HG02852 (cell line): Measurements from ENCODE around the gene BEAN1.
A peak's percentile ranks its signal among the peaks of the same experiment; 100 is the strongest.
"Not testable (repeated sequence)": the region's sequence is repeated elsewhere in the genome, so short reads cannot be mapped to it uniquely, and the experiment has no call there.

Source experiments
- ATAC-seq: cut with Tn5 transposase; IDR thresholded peaks from one replicate; pipeline ENCODE4 v1.9.1; 2021; ENCODE audit warnings: mild to moderate bottlenecking, moderate library complexity; ENCODE audit not compliant: unreplicated experiment

The BEAN1 gene

DNA sequence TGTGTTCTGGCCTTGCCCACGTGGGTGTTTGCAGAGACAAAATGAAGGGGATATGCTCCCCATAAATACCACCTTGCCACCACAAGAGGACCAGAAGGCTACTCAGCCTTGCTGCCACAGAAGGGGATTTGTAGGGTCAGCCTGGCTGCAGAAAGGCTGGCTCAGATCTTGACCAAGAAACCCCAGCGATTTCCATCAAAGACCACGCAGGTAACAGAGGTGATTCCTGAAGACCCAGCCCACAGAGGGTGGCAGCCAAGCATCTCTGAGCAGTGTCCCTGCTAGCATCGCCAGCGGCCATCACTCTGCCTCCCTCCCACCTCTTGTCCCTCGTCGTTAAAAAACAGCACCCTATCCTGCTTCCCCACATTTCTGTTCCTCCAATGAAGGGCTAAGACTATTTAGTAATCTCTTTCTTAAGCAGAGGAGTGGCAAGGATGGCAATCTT, 54.9 kb downstream of the BEAN1 start:
- ATAC-seq = no peak

GRCh38 chr16:66483689-66484452, 56.8 kb downstream of the BEAN1 start:
- ATAC-seq = peak; percentile 63

DNA sequence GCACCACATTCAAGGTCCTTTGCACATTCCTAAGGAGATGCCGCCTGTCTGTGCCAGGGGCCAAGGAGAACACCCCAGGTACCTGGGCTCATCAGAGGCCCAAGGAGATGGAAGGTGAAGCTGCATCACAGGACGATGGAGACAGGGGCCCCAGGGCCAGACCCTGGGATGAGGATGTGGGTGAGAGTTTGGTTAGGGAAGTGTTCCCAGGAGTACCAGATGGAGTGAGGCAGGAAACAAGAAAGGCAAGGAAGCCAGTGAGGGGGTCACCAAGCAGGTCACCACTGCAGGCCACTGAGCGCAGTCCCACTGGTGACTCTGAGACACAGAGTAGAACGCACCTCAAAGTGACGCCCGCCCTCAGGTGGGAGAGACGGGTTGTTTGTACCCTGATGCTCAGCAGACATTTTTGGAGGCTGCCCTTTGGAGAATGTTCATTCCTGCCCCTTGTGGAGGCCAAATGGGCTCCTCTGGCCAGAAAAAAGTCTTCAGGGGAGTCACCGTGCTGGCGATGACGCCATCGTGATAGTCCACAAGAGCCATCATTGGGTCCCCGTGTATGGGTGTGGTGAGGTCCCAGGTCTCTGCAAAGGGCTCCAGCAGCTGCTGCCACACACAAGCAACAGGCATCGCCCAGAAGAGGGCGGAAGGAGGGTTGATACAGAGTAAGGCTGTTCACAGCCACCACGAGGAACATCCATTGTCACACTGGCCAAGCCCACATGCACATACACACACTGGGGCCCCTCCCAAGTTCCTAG, 57.5 kb downstream of the BEAN1 start:
- no peak for ATAC-seq

GRCh38 chr16:66485376-66485775, 58.3 kb downstream of the BEAN1 start:
- ATAC-seq = no peak

DNA sequence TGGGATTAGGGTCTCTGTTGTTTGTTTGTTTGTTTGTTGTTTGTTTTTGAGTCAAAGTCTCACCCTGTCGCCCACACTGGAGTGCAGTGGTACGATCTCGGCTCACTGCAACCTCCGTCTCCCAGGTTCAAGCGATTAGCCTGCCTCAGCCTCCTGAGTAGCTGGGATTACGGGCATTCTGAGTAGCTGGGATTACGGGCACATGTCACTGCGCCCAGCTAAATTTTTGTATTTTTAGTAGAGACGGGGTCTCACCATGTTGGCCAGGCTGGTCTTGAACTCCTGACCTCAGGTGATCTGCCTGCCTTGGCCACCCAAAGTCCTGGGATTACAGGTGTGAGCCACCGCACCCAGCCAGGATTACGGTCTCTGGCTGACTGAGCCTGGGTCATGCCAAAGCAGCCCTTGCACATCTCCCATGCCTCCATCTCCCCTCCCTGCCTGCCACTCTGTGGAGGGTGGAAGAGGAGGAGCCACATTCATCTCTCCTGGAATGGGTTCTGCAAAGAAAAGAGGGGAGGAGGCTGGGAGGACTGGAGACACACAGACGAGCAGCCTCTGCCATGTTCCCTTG, 59.2 kb downstream of the BEAN1 start:
- no peak for ATAC-seq

- ATAC-seq = no peak
These were observed 59.9 kb downstream of the BEAN1 start for GRCh38 chr16:66486773-66487579.

- no peak for ATAC-seq
These were observed 60.6 kb downstream of the BEAN1 start for GRCh38 chr16:66487580-66488275.

GRCh38 chr16:66488505-66488904, 61.4 kb downstream of the BEAN1 start:
- no peak for ATAC-seq

- ATAC-seq = no peak
These were observed 62.3 kb downstream of the BEAN1 start for GRCh38 chr16:66489385-66489784.

- no peak for ATAC-seq
These were observed 62.7 kb downstream of the BEAN1 start for GRCh38 chr16:66489818-66490217.

DNA sequence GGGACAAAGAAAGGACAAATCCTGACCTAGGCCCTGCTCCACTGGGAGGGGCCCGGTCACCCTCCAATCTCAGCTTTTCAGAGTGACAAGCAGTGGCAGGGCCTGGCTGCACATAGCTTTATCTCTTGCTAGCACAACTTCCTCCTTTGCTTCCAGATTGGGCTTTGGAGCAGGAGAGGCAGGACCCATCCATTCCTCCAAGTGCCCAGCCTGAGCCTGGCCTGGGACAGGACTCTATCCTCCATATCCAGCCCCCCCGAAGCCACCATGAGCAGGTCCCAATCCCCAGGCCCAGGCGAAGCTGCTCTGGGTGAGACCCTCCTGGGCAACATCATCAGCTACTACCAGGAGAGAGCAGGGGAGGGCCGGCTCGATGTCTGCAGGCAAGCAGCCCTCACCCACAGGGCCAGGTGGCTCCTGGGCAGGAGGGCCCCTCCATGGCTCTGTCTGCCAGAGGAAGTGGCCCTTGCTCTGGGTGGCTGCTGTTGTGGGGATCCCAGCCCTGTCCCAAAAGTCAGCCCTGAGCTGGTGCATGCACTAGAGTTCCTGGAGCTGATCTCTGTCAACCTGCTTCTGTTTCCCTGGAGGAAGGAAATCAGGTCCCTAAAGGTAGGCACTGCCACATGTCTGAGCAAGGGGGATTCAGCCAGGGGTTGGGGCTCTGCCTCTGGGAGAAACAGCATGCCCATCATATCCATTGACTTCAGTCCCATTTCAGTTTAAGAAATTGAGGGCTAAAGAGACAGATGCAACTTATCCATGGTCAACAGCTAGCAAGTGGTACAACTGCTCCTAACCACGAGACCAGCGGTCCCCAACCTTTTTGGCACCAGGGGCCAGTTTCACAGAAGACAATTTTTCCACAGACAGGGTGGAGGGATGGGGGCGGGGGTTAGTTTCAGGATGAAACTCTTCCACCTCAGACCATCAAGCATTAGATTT, 64.0 kb downstream of the BEAN1 start:
- no peak for ATAC-seq

- ATAC-seq = no peak
These were observed 64.6 kb downstream of the BEAN1 start for GRCh38 chr16:66491716-66492064.

GRCh38 chr16:66493490-66494401, 66.7 kb downstream of the BEAN1 start:
- no peak for ATAC-seq

DNA sequence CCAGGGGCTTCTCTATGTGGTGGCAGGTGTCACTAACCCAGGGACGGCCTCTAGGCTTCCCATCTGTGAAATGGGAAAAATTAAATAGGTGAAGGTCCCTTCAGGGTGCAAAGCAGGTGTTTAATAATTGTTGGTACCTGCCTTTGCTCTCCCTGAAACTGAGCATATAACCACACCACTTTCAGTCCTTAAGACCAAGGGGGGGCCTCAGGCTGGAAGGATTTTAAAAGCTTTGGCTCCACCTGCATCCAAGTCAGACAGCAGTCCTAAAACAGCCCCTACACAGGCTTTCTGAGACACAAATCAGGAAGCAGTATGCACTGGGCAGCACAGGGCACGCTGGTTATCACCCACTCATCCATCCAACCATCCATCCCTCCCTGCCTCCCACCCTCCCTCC, 67.8 kb downstream of the BEAN1 start:
- no peak for ATAC-seq

DNA sequence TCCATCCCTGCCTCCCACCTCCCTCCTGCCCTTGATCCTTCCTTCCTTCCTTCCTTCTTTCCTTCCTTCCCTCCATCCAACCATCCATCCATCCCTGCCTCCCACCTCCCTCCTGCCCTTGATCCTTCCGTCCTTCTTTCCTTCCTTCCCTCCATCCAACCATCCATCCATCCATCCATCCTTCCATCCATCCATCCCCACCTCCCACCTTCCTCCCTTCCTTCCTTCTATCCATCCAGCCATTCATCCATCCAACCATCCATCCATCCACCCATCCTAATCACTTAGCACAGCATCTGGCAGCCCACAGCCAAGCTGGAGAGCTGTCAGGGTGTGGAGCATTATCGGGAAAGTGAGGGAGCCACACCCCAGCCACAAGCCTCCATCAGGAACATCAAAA, 68.3 kb downstream of the BEAN1 start:
- no peak for ATAC-seq

GRCh38 chr16:66496226-66496625, 69.1 kb downstream of the BEAN1 start:
- ATAC-seq = not testable (repeated sequence)

DNA sequence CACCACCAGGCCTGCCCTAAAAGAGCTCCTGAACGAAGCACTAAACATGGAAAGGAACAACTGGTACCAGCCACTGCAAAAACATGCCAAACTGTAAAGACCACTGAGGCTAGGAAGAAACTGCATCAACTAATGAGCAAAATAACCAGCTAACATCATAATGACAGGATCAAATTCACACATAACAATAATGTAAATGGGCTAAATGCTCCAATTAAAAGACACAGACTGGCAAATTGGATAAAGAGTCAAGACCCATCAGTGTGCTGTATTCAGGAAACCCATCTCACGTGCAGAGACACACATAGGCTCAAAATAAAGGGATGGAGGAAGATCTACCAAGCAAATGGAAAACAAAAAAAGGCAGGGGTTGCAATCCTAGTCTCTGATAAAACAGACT, 70.8 kb downstream of the BEAN1 start:
- not testable (repeated sequence) for ATAC-seq

GRCh38 chr16:66501563-66501962, 74.5 kb downstream of the BEAN1 start:
- not testable (repeated sequence) for ATAC-seq
